WI38 (cell line): ENCODE results near the gene NACC2.

ENCODE experiments used
- H3K4me3 ChIP-seq: 2 replicates; pipeline ENCODE4 v1.5.1; 2011; ENCODE audit warnings: low read depth, mild to moderate bottlenecking, control low read depth, low read length
- CTCF ChIP-seq: IDR thresholded peaks from 2 replicates; pipeline ENCODE4 v1.5.1; 2012; ENCODE audit warnings: low read depth, mild to moderate bottlenecking, control low read depth, low read length

The NACC2 gene

GRCh38 chr9:136007276-136007933 is 87.7 kb downstream of the NACC2 start:
- TF ChIP-seq CTCF: no peak
- H3K4me3 ChIP-seq: no peak overlapping the region

GRCh38 chr9:136006169-136006568 is 88.9 kb downstream of the NACC2 start:
- no peak for TF ChIP-seq CTCF
- H3K4me3 ChIP-seq: no peak overlapping the region

GRCh38 chr9:136004712-136005111 is 90.4 kb downstream of the NACC2 start:
- no peak overlapping the region for H3K4me3 ChIP-seq
- TF ChIP-seq CTCF: no peak

GRCh38 chr9:136004219-136004618 is 90.9 kb downstream of the NACC2 start:
- H3K4me3 ChIP-seq: no peak overlapping the region
- TF ChIP-seq CTCF: no peak

GRCh38 chr9:136003411-136004218 is 91.5 kb downstream of the NACC2 start:
- no peak for TF ChIP-seq CTCF
- no peak overlapping the region for H3K4me3 ChIP-seq

- no peak overlapping the region for H3K4me3 ChIP-seq
- TF ChIP-seq CTCF: no peak
Observed at GRCh38 chr9:136002881-136003280, 92.2 kb downstream of the NACC2 start.

GRCh38 chr9:136002215-136002614 is 92.9 kb downstream of the NACC2 start:
- TF ChIP-seq CTCF: no peak

More at GRCh38 chr9:136002215-136002614, 92.9 kb downstream of the NACC2 start:
- H3K4me3 ChIP-seq: no peak overlapping the region
